Hematopoietic multipotent progenitor cell treated with erythropoietin and hydrocortisone succinate and interleukin-3 and kit ligand, for 17 days (in vitro differentiated cells): ENCODE results near the gene ATP4A.

ENCODE experiments used
- DNase-seq: peaks from one replicate; pipeline ENCODE4 v3.0.0-alpha.2; 2015; ENCODE audit warnings: low spot score

The ATP4A gene

DNA sequence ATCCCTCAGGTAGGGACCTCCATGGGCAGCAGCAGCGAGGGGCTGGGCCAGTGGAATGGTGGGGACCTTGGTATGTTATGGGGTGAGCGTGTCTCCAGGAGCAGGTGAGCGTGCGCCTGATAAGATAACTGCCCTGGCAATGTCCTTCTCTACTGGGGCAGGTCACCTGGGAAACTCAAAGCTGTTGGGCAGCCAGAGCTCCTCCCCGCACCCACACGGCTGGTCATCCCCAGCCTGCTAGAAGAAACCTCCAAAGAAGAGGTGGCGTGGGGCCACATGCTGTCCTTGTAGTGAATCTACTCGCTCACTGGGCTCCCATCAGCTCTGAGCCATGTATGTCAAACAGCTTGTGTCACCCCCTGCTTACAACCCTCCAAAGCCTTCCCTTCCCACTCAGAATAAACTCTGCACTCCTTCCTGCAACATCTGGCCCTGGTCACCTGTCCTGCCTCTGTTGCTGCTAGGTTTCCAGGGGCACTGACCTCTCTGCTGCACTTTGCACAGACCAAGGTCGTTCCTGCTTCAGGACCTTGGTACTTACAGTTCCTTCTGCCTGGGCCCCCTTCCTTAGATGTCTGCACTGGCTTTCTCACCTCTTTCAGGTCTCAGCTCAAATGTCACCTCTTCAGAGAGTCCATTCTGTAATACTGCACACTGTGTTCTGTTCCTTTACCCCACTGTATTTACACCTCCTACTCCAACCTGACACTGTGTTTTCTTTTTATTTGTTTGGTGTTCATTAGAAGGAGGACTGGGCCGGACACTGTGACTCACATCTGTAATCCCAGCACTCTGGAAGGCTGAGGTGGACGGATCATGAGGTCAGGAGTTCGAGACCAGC, 1.8 kb upstream of the ATP4A start:
- no peak for DNase-seq

DNA sequence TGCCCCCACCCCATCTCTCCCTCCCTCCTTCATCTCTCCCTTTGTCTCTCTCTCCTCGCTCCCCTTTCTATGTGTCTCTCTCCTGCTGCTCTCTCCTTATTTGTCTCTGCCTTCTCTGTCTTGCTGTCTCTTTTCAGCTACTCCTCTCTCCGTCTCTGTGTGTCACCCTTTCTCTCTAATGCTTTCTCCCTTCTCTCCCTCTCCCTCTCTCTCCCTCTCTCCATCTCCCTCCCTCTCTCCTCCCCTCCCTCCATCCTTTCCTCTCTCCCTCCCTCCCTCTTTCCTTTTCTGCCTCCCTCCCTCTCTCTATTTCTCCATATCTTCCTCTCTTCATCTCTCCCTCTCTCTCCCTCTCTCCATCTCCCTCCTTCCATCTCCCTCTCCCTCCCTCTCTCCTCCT, 682 bp downstream of the ATP4A start:
- DNase-seq: no peak

DNA sequence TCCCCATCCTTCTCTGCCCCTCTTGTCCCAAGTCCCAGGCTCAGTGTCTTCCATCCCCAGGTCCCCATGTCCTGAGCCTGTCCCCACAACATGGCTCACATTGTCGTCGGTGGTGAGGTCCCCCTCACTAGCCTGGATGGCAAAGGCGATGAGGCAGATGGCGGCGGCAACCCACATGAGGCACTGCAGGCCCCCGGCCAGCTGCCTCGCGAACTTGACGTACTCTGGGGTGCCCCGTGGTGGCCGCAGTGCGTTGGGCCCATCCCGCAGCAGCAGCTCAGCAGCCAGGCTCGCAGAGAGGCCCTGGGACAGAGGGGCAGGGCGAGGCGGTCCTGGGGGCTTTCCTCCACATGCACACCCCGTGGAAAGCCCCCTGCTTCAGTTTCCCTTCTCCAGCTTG, 1.1 kb downstream of the ATP4A start:
- no peak for DNase-seq

DNA sequence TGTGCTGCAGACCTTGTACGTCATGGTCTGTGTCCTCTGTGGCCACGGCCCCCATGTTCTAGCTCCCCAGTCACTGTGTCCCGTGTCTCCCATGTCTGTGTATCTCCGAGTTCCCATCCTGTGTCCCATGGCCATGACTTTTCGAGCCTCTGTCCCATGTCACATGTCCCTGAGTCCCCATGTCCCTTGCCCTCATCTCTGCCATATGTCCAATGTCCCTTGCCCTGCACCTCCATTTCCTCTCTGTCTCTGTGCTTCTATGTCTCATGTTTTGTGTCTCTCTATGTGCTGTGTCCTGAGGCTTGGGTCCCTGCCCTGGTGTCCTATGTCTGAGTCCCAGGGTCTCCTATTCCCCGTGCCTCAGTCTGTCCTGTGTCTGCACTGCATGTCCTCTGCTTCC, 2.0 kb downstream of the ATP4A start:
- DNase-seq: no peak

DNA sequence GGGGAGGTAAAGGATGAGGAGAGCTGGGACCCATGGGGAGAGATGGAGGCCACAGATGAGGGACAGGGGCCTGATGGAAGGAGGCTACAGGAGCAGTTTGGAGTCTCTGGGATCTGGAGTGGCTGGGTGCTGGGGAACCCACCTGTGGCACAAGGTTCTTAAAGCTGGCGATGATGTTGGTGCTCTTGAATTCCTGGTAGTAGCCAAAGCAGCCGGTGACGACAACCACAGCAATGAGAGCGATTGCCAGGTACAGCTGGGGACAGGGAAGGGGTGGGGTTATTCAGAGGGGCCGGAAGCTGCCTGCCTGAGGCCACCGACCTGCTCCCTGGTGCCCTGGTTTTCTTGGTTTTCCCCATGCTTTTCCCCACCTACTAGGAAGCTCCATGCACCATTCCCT, 2.8 kb downstream of the ATP4A start:
- no peak for DNase-seq

DNA sequence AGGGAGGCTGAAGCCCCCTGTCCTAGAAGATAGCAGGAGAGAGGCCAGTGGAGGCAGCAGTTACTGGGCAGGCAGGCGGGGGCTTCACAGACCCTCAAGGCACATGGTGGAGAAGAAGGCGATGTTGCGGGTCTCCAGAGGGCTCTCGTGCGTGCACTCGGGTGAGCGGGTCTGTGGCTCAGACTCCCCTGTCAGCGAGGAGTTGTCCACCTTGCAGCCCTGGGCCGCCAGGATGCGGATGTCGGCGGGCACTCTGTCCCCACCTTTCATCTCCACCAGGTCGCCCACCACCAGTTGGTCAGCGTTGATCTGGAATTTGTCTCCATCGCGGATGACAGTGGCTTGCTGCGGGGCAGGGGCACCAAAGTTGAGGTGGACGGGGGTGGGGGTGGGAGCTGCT, 3.2 kb downstream of the ATP4A start:
- DNase-seq: no peak

DNA sequence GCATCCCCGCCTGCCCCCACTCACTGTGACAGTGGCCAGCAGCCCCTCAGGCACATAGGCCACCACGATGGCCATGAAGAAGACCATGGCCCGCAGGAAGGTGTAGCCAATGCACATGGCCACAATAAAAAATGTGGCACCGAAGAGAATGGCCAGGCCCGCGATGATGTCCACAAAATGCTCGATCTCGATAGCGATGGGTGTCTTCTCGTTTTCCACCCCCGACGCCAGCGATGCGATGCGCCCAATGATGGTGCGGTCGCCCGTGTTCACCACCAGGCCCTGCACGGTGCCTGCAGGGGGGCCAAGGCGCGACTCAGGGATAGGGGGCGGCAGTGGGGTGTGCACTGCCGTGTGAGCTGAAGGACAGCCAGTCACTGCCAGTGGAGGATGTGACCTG, 3.7 kb downstream of the ATP4A start:
- DNase-seq: no peak

DNA sequence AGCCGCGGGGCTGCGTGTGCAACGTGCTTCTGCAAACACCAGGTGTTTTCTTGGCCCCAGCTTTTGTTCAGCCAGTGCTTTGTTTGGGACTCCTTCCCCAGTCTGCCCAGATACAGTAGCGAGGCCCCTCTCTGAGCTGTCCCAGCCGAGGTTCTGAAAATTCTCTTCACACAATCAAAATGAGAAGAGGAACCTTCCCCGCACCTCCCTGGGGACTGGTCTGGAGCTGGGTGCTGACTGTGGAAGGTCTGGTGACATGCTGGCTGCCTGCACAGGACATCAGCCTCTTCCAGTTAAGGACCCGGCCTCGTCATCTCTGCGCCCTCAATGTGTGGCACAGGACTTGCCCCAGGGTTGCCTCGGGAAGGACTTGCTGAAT, 4.2 kb downstream of the ATP4A start:
- no peak for DNase-seq

DNA sequence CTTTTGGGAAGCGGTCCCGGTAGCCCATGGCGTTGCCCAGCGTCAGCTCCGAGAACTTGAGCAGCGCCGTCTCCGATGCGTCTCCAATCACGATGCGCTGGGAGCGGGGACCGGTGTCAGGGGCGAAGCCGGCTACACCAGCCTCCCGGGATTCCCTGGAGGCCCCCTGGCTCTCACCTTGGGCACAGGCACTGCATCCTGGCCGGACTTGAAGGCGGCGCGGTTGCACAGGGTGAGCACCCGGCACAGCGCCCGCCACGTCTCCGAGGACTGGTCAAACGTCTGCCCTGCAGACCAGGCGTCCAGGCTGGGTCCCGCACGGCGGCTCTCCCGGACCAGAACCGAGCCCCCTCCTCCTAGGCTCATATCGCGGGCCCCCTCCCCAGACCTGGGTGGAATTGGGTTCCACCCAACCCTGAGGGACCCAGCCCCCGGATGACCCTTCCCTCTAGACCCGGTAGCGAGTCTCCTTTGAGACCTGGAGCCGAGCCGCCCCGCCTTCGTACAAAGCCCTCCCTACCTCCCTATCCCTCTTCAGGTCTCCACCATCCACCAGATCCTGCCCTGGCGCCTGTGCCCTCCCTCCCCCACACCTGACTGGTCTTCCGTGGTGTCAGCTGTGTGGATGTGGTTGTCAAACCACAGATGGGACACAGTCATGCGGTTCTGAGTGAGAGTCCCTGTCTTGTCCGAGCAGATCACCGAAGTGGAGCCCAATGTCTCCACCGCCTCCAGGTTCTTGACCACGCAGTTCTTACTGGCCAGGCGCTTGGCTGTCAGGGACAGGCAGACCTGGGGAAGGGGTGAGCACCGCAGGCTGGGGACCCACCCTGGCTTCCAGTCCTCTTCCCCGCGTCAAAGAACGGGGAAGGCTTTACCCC, 4.8 kb downstream of the ATP4A start:
- no peak for DNase-seq

DNA sequence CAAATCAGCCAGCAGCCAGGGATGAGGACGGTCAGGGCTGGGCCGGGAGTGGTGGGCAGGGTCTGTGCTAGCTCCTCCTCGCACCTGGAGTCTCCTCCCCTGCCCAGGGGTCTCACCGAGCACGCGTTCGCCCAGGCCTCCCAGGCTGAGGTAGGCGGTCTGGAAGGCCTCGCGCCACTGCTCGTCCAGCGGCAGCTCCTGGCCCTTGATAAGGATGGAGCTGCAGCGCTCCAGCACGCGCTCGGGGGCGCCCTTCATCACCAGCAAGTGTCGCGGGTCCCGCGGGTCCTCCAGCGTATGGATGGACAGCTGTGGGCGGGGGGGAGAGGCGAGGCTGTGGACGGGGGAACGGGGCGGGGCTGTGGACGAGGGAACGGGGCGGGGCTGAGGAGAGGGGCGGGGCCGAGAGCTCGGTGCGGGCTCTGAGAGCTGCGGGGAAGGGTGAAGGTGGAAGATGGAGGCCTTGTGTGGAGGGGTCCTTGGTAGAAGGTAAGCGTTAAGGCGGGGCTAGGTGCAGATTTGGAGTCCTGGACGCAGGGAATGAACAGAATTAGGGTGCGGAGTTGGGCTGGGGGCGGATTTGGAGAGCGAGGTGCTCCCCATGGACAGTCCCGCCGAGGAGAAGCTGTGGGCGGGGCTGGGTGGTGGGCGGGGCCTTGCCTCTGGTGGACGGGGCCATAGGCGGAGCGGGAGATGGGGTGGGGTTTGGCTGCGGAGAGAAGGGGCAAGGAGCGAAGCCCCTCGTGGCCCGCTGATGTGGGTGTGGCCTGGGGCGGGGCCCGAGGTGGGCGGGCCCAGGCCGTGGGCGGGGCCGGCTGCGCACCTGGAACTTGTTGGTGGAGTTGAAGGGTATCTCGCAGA, 5.7 kb downstream of the ATP4A start:
- peak; percentile 41 for DNase-seq

DNA sequence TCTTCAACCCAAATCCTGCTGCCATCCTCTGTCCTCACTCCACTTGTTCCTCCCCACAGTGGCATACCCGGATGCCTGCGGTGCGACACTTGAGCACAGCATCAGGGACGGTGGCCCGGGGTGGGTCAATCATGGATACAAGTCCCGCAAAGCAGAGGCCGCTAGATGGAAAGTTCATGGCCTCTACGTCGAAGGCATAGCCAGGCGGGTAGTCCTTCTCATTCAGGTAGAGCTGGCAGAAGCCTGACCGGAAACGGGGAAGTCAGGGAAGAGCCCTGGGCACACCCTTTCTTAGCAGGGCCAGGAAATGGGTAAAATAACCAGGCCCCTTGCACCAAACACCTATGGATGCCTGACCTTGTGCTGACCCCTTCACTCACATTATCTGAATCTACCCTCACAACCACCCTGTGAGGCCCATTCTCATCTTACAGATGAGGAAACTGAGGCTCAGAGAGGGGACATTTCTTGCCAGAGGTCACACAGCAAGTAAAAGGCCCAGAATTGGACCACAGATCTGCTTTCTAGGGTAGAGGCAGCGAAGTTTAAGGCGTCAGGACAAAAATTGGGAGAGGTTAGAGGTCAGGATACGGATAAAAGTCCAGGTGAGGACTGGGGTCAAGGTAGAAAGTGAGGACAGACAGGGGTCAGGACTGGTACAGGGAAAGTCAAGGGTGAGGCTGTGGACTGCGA, 6.5 kb downstream of the ATP4A start:
- no peak for DNase-seq

DNA sequence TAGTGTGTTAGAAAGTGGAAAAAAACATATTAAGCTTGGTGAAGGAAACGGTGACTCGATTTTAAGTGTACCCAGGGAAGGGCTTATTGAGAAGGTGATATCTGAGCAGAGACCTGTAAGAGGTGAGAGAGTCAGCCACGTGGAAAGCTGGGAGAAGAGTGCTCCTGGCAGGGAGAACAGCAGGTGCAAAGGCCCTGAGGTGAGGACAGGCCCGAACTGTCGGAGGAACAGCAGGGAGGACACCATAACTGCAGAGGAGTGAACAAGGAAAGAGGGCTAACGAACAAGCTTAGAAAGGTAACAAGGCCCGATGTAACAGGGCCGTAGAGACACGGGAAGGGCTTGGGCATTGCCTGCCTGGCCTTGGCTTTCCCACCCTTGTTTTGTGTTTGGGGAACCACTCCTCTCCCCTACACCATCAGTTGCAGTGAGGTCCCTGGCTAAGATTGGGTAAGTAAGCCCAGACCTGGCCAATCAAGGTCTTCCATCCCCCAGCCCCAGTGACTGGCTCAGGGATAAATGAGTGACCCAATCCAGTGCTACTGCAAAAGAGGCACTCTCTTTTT, 7.3 kb downstream of the ATP4A start:
- DNase-seq: no peak

DNA sequence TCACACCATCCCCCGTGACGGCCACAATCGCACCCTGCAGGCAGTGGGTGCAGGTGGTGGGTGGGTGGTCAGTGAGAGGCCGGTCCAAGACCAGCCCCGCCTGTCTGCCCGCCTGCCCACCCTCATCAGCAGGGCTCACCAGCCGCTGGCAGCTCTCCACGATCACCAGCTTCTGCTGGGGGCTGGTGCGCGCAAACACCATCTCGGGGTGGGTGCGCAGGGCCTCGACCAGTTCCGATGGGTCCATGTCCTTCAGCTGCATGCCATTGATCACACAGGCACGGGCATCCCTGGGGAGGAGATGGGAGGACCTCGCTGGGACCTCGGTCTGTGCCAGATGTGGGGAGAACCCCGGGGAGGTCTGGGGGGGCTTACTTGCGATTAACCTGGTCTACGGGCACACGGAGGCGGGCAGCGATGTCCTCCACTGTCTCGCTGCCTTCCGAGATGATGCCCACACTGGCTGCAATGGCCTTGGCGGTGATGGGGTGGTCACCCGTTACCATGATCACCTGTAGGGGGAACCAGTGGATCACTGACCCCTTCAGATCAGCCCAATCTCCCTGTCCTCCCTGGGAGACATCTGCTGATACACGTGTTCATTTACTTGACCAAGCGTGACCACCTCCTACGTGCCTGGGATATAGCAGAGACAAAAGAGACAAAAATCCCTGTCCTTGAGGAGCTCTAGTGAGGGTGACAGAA, 8.0 kb downstream of the ATP4A start:
- no peak for DNase-seq

DNA sequence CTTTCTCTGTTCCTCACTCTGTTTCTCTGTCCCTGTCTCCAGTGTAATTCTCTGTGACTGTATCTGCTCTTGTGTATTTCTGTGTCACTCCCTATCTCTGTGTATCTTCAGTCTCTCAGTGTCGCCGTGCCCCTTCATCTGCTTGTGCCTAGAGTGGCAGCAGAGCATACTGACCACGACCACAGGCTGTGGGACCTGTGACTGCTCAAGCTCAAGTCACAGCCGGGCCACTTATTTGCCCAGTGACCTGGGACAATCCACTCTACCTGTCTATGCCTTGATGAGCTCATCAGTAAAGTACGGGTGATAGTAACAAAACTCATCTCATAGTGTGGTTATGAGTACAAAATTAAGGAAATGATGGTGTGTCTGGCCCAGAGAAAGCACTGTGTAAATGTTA, 9.4 kb downstream of the ATP4A start:
- DNase-seq: no peak

DNA sequence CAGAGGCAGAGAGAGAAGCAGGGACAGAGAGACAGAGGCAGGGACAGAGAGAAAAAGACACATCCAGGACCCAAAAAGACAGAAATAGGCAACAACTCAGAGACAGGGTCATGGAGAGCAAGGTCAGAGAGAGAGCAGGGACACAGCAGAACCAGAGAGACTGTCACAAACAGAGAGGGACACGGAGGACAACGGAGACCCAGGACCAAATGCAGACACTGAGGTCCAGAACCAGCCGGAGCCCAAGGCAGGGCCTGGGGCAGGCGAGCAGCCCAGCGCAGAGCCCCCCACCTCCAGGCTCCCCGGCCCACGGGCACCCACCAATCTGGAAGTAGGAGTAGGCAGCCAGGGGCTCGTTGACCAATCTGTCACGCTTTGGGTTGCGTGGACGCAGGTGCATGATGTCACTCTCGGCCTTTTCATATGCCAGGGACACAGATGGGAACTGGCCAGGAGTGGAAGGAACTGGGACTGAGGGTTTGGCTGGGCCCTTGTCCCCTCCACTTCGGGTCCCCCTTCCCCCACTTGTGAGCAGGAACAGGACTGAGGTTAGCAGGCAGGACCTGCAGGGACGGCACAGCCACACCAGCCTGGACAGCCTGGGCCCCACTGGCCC, 10.0 kb downstream of the ATP4A start:
- DNase-seq: no peak

DNA sequence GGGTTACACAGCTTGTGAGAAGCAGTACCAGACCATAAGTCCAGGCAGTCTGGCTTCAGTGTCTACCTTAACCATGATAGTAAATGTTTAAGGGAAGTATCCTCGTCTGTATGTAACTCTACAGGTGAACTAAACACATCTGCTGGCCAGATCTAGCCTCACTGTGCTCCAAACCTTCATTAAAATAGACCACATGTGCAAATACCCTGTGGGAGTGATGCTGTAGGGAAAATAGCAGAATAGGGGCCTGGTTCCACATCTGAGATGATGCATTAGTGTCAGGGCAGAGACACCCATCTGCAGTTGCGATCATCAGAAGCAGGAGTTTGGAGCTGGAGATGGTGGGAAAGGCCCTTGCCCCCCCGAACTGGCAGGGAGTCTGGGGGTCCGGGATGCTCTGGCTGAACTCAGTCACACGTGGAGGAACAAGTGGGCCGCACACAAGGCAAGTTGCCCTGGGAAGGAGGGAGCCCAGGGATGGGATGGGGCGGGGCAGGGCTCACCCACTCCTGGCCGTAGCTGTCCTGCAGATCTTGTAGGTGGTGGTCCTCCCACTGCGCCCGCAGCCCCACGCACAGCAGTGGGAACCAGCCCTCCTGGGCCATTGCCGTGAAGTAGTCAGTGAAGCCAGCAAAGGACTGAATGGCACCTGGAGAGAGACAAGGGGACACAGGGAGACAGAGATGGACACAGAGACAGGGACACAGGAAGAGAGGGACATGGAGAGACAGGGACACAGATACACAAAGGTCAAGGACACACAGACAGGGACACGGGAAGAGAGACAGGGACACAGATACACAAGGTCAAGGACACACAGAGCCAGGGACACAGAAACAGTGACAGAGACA, 10.7 kb downstream of the ATP4A start:
- no peak for DNase-seq

DNA sequence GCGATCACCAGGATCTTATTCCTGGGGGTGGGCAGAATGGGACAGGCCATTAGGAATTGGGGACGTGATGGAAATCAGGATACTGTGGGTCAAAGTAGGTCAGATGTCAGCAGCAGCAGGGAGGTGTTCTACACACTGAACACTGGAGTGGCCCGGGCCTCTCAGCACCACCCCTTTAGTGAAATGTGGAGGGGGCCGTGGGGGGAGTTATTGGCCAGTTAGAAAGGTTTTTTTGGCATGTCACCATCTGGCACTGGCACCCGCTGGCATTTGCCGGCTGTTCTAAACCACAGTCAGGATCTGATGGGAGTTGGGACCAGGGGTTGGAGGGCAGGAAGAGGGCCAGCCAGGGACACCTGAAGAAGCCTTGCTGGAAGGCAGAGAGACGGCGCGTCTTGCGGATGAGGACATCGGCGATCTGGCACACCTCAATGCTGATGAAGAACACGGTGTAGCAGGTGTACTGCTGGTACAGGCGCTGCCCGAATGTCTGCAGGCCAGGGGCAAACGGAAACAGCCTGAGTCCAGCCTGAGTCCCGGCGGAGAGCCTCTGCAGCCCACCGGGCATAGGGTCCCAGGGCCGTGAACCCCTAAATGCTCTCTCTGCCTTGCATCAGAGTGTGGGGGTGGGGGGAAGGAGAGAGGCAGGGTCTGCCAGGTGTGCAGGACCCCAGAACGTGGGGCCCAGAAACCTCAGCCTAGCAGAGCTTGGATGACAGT, 12.2 kb downstream of the ATP4A start:
- no peak for DNase-seq

DNA sequence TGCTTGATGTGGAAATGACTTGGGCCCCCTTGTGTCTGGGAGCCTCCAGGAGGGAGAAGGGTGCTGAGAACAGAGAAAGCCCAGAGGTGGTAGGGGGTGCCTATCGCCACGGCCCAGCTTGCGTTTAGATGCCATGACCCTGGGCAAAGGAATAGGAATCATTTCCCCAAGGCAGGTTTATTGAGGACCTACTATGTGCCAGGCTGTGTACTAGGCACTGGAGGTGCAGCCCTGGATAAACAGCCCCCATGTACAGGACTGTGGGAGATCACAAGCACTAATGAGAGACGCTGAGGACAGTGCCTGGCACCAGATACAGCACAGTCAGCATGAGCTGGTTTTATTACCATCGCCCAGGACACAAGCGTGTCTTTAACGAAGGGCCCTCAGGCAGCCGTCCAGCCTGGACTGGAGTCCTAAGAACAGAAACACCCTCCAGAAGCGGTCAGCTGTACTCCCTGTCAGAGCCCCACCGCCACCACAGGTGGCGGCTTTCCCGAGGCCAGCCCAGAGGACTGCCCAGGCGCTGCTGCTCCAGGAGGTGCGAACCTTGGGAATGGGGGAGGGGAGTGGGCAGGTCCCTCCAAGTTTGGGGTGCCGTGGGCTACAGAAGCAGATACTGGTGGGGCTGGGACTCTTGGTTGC, 13.5 kb downstream of the ATP4A start:
- DNase-seq: no peak
